T follicular helper cell (primary cell): ENCODE data around the gene DLG5.

ENCODE experiments used
- DNase-seq: peaks from one replicate; pipeline ENCODE4 v3.0.0-alpha.2; 2020; ENCODE audit warnings: low read depth

The DLG5 gene

DNA sequence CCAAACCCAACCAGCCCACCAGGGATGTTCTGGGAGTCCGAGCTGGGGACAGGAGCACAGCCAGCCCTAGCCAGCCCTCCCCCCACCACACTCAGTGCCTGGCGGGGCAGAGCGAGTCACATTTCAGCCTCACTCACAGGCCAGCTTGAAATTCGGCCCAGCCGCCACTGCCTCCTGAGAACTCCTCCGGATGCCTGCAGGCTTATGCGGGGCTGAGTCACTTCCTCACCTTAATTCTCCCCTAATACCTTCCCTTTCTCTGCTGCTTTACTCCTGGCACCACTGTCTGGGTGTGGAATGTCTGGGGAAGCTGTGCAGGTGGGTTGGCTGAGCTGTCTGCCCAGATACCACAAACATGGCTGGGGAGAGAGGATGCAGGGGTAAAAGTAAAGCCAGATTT, 22.6 kb upstream of the DLG5 start:
- no peak for DNase-seq

DNA sequence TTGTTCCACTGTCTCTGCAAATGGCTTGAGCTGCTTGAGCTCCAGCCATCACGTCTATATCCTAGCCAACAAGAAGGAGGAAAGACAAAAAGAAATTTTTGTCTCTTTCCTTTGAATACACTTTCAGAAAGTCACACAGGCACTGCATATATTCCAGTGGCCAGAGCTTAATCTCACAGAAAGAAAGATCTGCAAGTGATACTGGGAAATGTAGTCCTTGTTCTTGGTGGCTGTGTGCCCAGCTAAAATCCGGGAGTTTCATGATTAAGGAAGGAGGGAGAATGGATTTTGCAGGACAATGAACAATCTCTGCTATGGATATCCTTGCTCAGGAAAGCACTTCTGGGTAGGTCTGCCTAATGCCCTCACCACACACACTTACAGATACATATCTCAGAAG, 19.5 kb upstream of the DLG5 start:
- no peak for DNase-seq

DNA sequence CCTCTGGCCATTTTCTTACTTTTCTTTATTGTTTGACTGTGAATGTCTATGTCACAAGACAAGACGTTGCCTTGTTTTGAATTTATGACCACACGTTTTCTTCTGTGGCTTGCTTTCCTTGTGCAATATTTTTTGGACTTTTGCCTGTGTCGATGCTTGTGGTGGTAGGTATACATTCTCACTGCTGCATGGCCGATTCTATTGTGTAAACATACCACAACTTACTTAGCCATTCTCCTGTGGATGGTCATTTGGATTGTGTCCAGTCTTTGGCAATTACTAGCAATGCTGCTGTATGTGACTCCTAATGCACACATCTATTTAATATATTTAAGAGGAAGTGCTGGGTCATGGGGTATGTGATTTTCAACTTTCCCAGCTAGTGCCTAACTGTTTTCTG, 18.0 kb upstream of the DLG5 start:
- no peak for DNase-seq

DNA sequence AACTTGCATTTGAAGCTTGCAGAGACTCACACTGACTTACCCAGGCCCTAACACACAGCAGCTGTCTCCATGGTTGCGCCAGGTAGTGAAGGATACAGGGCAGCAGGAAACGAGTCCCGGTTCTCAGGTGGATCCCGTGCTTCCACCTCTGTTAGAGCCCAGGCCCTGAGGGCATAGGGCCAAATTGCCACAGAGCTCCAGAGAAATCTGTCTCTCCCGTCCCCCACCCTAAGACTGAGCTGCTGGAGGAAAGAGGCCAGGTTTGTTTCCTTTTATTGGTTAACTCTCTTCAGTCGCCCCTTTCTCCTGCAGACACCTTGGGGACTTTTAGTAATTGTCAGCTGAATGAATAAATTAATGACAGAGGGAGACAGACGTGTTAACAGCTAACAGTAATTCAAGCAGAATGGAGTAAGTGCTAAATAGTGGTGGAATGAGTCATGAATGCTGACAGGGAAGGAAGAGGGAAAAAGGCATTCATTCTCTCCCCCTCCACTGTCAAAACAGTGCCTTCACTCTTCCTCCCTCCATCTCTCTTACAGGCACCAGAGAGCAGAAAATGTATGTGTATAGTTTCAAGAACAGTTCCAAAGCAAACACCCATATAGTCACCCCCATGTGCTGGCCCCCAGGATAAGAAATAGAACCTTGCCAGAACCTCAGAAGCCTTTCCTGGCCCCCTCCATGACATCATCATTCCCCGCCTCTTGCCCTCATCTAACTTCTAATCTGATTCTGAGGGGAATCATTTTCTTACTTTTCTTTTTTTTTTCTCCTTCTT, 16.8 kb upstream of the DLG5 start:
- DNase-seq, result no peak

DNA sequence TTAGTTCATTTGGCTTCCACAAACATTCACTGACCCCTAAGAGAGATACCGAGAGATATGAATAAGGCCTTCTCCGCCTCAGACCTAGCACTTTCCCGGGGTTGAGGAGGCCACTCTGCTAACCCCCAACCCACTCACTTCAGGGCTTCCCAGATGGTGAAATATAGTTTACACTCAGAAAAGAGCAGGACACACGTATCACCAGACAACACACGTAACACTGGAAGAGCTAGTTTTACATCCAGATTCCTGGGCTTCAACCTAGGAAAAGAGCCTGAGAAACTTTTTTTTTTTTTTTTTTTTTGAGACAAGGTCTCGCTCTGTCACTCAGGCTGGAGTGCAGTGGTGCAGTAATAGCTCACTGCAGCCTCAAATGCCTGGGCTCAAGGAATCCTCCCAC, 15.2 kb upstream of the DLG5 start:
- no peak for DNase-seq

DNA sequence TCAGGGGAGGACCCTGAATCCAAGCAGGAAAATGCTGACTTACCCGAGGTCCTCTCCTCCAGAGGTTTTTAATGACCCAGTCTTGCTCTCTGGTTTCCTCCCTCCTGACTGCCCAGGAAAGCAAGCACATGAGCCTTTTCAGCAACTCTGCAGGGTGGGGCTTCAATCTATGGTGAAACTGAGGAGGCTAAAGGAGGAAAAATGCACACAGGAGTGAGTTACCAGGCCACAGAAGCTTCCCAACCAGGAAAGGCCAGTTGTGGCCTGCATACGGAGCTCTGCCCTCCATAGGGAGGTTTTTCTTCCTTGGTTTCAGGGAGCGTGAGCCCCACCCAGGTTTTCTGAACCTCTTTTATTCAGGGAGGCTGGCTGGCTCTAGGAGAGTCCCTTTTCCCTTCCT, 14.1 kb upstream of the DLG5 start:
- DNase-seq, result no peak

DNA sequence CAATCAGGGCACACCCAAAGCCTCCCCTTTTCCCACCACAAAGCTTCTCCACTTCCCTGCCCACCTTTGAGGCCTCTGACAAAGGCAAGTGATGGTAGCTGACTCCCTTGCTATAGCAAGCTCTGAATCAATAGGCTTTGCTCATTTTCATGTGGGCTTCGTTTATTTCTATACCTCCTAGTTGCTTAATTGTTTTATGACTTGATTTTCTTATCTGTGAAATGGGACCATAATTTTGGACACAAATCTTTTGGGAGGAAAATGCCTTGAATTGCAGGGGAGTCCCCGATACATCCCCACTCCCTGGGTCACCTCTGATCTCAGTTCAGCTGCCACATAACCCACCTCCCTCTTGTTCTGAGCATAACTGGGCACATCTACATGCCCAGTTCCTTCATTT, 13.7 kb upstream of the DLG5 start:
- no peak for DNase-seq

DNA sequence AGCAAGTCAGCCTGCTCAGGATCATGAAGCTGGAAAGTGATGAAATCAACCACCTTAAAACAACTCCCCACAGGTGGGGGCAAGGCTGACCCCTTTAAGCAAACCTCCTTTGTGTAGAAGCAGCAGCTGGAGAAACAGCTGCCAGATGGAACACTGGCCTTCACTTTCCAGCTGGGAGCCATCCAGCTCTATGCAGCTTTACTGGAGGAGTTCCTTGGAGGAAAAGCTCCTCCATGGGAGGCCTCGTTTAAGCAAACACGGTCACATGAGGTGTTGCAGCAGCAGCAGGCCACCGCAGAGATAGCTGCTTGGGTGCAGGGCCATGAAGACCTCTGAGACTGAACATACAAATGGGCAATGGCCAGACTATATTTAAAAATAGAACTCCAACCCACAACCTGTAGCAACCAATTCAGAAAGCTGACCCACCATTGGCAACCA, 13.0 kb upstream of the DLG5 start:
- DNase-seq, result no peak

DNA sequence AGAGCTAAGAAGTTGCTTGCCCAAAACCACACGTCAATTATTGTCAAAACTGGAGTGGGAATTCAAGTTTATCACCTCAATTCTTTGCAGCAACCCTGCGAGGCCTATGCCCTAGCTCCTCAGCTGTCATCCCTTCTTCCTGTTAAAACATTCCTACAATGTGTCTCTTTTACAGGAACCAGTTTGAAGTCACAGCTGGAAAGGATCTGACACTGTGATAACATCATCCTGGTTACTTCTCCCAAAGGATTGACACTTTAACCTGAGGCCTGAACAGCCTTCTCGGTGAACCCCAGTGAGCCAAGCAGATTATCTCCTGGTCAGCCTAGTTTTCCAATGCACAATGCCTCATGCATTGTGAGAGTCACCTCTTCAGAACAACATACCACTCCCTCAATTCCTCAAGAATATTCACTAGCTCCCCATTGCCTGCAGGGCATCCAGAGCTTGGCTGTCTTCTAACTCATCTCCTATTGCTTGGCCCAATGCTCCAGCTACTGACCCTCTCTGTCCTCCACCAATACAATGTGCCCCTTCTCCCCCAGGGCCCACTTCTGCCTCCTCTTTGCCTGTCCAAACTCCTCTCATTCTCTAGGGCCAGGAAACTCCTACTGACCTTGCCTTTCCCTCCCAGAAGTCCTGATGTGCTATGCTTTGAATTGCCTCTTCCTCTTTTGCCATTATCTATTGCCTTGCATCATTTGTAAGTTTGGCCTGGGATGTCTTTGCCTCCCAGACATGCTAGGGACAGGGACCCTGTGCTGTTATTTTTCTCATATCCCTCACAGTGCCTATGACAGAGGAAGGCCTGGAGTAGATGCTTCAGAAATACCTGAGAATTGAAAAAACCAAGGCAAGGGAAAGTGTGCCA, 10.4 kb upstream of the DLG5 start:
- DNase-seq, result no peak

DNA sequence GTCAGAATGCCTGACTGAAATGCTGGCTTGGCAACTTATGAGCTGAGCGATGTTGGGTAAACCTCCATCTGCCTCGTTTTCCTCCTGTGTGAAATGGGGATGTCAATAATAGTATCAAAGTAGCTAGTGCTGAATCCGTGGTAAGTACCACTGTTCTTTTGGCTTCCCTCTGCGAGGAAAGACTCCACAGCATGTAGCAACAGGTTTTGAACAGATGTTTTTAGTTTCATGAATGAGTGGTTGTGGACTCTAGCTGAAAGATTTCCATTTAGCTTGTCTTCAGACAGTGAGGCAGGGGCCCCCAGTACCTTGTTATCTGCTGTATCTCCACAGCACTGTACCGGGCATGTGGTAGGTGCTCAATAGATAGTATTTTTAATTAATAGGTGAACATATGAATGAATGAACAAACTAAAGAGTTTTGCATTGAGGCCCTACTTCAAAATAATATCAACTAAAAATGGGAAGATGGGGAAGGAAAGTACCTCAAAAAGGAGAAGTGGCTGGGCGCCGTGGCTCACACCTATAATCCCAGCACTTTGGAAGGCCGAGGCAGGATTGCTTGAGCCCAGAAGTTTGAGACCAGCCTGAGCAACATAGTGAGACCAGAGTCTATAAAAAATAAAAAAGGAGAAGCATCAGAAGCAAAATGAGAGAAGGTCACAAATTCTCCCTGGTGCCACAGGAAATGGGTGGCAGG, 5.6 kb upstream of the DLG5 start:
- no peak for DNase-seq

DNA sequence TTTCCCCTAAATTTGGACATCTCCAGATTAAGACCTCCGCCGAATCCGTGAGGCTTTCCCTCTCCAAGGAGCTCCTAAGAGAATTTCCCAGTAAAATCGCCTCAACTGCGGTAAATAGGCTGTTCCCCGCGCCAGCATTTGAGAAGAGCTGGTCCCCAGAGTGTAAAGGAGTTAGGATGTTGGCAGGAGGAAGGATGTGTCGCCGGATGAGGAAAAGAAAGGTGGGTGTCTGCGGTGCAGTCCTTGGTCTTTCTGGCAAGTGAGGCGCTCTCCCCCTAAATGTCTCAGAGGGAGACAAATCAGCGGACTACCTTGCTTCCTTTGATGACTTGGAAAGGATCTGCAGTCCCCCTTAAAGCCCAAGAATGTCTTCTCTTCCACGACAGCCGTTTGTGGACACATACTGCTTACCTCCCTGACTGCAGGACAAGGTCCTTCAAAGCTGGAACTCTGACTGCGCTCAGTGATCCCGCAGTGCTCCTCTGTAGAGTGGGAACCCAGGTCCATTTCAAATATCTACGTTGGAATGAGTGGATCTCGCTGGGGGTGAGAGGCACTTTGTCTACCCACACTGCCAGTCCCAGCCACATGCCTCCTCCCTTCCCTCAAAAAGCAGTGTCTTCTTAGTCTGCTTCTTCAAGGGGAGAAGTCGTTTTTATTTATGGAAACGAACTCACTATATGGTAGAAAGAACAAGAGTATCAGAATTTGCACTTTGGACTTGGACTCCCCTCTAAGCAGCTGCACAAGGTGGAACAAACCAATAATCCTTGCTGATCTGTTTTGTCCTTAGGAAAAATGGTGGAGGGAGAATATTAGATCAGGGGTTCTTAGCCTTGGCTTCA, 1.1 kb upstream of the DLG5 start:
- DNase-seq, result no peak

DNA sequence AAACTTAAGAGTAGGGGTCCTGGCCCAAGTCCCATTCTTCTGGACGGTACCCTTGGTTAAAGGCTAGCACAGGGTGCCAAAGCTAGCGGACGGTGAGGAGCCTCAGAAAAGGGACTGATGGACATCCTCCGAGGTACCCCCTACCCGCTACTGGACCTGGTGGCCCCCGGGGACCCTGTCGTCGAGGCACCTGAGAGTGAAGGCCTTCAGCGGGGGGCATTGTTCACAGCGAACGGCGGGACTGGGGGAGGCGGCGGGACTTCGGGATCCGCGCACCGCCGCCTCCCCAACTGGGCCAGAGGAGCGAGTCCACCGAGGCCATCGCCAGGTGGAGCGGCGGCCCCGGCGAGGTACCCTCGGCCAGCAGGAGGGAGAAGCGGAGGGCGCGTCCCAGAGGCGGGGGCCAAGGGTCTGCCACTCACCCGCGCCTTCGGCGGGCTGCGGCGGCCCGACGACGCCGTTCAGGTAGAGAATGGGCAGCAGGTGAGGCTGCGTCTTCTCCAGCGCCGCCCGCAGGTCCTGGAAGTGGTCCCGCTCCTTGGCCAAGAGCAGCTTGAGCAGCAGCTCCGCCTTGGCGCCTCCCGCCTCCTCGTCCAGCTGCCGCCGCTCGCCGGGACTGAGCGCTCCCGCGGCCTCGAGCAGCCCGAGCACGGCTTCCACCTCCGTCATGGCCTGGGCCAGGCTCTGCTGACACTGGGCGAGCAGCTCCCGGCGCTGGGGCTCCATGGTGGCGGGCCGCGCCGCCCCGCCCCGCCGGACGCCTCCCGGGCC, 575 bp downstream of the DLG5 start:
- DNase-seq, result no peak

DNA sequence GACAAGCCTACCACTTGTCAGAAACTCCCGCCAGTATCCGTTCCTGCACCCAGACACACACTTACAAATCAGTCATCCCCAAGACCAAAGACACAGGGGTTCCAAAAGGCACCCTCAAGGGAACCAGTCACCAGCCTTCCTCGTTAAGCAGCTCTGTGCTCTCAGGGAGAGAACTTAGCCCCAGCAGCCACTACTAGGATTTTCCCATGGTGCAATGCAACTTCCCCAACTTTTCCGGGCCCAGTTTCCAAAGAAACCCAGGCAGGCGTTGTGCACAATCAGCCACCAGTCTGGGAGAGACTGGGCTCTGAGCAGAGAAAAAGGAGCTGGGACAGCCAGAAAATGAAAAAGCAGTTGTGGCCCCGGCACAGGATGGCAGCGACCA, 1.2 kb downstream of the DLG5 start:
- no peak for DNase-seq

DNA sequence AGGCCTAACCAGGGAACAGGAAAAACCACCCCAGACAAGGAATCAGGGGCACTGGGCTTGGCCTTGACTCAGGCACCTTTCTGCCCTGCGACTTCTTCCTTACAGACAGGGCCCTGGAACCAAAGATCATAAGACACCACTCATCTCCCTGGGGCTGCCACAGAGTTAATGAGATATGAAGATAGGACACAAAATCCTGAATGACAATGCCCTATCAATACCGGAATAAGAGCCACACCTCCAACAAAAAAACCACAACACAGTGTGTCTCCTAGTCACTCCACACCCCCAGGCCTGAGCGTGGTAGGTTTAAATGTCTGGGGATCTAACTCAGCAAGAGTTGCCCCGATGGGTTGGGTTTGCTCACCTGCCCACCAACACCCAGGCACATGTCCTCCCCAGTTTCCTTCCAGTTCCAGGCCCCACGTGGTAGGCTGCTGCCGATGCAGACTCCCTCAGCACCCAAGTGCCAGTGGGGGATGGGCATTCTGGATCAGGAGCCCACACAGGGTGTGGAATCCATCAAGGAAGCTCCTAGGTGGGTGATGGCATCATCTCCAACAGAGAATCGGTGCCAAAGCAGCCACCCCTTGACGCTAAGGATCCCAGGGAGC, 3.9 kb downstream of the DLG5 start:
- DNase-seq, result no peak

DNA sequence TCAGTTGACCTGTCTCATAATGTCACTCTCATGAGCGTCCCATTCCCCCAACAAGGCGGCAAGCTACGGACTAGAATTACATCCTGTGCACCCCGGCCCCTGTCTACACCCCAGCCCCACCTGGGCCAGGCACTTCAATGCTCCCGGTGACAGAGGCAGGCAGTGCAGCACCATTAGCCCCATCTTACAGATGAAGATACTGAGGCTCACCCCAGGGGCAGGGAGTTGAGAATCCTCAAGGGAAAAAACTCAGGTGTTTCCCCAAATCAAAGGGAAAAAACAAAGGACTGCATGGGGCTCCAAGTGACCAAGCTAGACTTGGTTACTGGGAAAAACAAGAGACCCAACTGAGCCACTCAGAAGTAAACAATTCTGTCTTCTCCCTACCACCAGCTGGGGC, 4.5 kb downstream of the DLG5 start:
- DNase-seq, result no peak

DNA sequence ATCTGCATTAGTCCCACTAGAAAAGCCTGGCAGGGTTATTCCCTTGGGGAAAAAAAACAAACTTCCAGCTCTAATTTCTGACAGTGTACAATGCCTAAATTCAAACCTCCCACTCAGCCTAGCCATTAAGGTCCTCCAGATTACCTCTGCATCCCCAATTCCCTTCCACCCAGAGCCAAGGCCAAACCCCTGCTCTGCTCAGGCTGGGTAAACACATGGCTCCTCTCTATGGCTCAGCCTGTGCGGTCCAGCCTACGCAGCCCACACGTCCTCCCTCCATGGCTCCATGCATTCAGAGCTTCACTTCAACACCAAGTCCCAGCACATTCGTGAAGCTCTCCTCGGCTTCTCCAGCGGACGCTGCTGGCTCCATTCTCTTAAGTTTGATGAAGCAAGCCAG, 5.2 kb downstream of the DLG5 start:
- no peak for DNase-seq

DNA sequence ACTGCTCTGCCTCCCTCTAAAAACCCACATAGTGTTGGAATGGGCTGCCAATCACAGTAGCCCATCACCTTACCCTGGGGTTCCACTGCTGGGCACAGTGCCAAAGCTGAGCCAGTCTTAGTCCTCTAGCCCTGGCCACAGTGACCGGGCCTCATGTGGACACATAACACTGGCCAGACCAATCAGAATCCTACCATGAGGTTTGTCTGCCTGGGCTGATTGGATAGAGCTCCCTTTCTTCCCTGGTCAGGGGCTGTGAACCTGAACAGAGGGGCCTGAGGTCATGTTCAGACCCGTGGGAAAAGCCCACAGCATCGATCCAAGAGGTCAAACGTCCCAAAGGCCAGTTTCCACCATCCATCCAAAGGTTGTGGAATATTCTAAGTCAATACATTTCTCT, 6.1 kb downstream of the DLG5 start:
- DNase-seq, result no peak

DNA sequence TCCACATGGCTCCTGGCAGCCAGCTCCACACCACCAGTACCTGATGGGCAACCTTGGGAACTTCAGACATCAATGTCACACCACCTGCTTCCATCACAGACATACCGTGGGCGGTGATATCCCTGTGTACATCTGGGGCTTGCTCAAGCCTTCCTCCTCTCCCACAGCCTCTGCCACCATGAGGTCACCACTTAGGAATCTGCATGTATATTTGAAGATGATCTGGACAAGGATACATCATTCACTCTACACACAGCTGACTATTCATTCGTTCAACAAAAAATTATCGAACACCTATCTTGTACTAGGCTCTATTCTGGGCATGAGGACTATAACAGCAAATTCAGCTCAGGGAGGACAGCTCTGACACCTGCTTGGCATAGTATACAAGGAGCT, 6.8 kb downstream of the DLG5 start:
- no peak for DNase-seq

DNA sequence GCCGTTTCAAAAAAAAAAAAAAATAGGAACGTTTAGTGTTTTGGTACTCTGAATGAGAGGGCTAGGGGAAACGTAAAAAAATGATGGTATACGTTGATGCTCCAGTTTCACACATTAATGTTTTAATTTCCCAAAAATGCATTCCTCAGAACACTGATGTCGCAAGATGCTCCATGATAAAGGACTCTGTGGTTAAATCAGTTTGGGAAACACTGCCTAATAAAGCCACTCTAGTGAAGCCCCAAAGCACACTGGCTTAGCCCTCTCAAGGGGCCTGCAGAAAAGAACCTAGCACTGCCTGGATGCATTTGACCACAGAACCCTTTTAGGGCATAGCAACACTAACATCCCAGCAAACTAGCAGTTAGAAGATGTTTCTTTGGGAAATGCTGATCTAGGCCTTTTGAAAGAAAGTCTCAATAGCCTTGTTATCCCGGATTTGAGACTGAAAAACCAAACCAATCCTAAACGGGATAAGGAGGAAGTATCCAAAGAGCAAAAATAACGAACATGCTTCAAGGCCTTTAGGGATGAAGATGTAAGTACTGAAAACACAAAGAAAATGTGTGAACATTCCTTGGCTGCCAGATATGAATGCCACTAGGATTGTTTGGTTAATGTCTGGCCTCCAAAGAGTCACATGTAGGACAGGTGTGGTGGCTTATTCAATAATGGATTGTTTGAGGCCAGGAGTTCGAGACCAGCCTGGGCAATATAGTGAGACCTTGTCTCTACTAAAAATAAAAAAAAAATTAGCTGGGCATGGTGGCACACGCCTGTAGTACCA, 11.0 kb downstream of the DLG5 start:
- no peak for DNase-seq

DNA sequence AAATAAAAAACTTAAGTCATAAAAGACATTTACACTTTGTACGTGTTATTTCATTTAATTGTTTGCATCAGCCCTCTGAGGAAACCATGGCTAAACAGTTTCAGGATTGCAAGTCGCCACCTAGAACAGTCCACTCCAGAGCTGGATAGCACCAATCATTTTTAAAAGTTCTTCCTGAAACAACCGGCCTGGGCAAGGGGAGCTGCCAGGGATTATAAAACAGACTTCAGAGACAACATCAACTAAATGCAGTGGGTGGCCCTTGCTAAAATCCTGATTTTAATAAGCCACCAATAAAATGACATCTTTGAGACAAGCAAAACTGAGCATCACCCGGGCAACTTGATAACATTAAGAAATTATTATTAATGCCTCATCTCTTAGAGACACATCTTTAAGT, 13.5 kb downstream of the DLG5 start:
- DNase-seq, result no peak
